ENCODE results near the gene PRR12. TPM values are rescaled to one million over a fixed set of nuclear protein-coding genes. Genes with fewer than 3 reads are reported as not detected.

Gene PRR12
- total and polyA plus RNA-seq, 10 donors, result 3.7 to 44.3 (median 23.1) TPM

GRCh38 chr19:49664171-49665035 is 73.4 kb downstream of the PRR12 start:
- Histone ChIP-seq H3K27ac (peak overlapping the region; percentile 86 to 96 (median 93)), H3K4me1 (peaks cover 15 to 53% (median 37%) of the 10 kb centered on the region in 6 donors), H3K9me3 (no peaks in the 10 kb centered on the region), H3K36me3 (peaks cover 4 to 59% (median 34%) of the 10 kb centered on the region in 6 donors), H3K27me3 (replicated peaks in 1 of 7) (no peaks in the 10 kb centered on the region), H3K4me3 (peak overlapping the region; percentile 68 to 95 (median 89))
- intact Hi-C loops (cut with DNase I; ENCODE audit: low total_unique reads), result loop anchor here (10.0 kb wide), 1 partner anchor 70 kb away; the partner anchor contains the start of gene PRR12
- DNase-seq, result peak; percentile 97
- 0 to 1% (median 0%) methylated on average over 44 to 53 of the region's 53 CpGs for WGBS, 5 donors
- peak; percentile 83 to 90 (median 89) for TF ChIP-seq POLR2AphosphoS5 (IDR thresholded peaks at IDR 0.05)
- TF ChIP-seq POLR2A (IDR thresholded peaks at IDR 0.05), result peak in 1 of 3 donors; percentile 21
- TF ChIP-seq, protein P1, sequence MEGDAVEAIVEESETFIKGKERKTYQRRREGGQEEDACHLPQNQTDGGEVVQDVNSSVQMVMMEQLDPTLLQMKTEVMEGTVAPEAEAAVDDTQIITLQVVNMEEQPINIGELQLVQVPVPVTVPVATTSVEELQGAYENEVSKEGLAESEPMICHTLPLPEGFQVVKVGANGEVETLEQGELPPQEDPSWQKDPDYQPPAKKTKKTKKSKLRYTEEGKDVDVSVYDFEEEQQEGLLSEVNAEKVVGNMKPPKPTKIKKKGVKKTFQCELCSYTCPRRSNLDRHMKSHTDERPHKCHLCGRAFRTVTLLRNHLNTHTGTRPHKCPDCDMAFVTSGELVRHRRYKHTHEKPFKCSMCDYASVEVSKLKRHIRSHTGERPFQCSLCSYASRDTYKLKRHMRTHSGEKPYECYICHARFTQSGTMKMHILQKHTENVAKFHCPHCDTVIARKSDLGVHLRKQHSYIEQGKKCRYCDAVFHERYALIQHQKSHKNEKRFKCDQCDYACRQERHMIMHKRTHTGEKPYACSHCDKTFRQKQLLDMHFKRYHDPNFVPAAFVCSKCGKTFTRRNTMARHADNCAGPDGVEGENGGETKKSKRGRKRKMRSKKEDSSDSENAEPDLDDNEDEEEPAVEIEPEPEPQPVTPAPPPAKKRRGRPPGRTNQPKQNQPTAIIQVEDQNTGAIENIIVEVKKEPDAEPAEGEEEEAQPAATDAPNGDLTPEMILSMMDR (IDR thresholded peaks at IDR 0.05 in 8 of 11, conservative IDR thresholded peaks at IDR 0.05 in 3 of 11), result peak in 10 of 11 experiments; percentile 9 to 76 (median 49)

GRCh38 chr19:49665036-49665350 is 74.0 kb downstream of the PRR12 start:
- intact Hi-C loops (cut with DNase I; ENCODE audit: low total_unique reads), result loop anchor here (10.0 kb wide), 1 partner anchor 70 kb away; the partner anchor contains the start of gene PRR12

GRCh38 chr19:49665351-49666119 is 74.6 kb downstream of the PRR12 start, which contains the start of the genes BCL2L12 and IRF3:
TSS of gene BCL2L12 (plus strand) at chr19:49665933. CDS start at chr19:49666693, 760 bp downstream.
TSS of gene IRF3 (minus strand) at chr19:49665857. CDS start at chr19:49664838, 1,019 bp downstream.
- Histone ChIP-seq H3K9me3 (no peaks in the 10 kb centered on the region), H3K36me3 (peaks cover 4 to 59% (median 25%) of the 10 kb centered on the region in 6 donors), H3K4me3 (peak within 1 kb of the TSS; percentile 68 to 95 (median 89)), H3K4me1 (peaks cover 15 to 53% (median 37%) of the 10 kb centered on the region in 6 donors), H3K27me3 (replicated peaks in 1 of 7) (no peaks in the 10 kb centered on the region), H3K27ac (peak within 1 kb of the TSS; percentile 86 to 96 (median 93))
- TF ChIP-seq POLR2A (IDR thresholded peaks at IDR 0.05) (peak in 1 of 3 donors; percentile 43), POLR2AphosphoS5 (IDR thresholded peaks at IDR 0.05) (peak; percentile 87 to 92 (median 89))
- TF ChIP-seq, protein P1 (IDR thresholded peaks at IDR 0.05 in 8 of 11, conservative IDR thresholded peaks at IDR 0.05 in 3 of 11), result peak in 3 of 11 experiments; percentile 5 to 15 (median 10)
- 0 to 1% (median 0%) methylated on average over 44 to 50 of the region's 50 CpGs for WGBS, 5 donors
- peak; percentile 99 for DNase-seq
- intact Hi-C loops (cut with DNase I; ENCODE audit: low total_unique reads), result loop anchor here (10.0 kb wide), 1 partner anchor 71 kb away; the partner anchor contains the start of gene PRR12

More at GRCh38 chr19:49665036-49665350, 74.0 kb downstream of the PRR12 start:
- Histone ChIP-seq H3K9me3 (no peaks in the 10 kb centered on the region), H3K36me3 (peaks cover 4 to 59% (median 31%) of the 10 kb centered on the region in 6 donors), H3K4me3 (peak overlapping the region; percentile 68 to 95 (median 89)), H3K4me1 (peaks cover 15 to 53% (median 37%) of the 10 kb centered on the region in 6 donors), H3K27me3 (replicated peaks in 1 of 7) (no peaks in the 10 kb centered on the region), H3K27ac (peak overlapping the region; percentile 86 to 96 (median 93))
- TF ChIP-seq, protein P1 (IDR thresholded peaks at IDR 0.05 in 8 of 11, conservative IDR thresholded peaks at IDR 0.05 in 3 of 11), result no peak
- TF ChIP-seq POLR2AphosphoS5 (IDR thresholded peaks at IDR 0.05) (no peak), POLR2A (IDR thresholded peaks at IDR 0.05) (no peak)
- no peak for DNase-seq
- 0 to 1% (median 1%) methylated on average over 7 of the region's 7 CpGs for WGBS, 5 donors
